ENCODE results near the gene MAEL.

MAEL gene

GRCh38 chr1:166981589-166981988, 7.5 kb upstream of the MAEL start:
- Histone ChIP-seq H3K4me1 (ENCODE audit: control insufficient read depth, low read length) (peaks cover 6% of the 10 kb centered on the region), H3K4me2 (ENCODE audit: low read length) (no peak overlapping the region)

DNA sequence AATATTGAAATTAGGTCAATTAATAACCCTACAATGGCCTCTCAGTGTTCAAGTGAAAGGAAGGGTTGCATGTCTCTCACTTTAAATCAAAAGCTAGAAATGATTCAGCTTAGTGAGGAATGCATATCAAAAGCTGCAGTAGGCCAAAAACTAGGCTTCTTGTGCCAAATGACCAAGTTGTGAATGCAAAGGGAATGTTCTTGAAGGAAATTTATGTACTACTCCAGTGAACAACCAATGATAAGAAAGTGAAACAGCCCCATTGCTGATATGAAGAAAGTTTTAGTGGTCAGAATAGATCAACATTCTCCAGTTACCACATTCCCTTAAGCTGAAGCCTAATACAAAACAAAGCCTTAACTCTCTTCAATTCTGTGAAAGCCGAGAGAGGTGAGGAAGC, 10.0 kb downstream of the MAEL start:
- Histone ChIP-seq H3K27ac (ENCODE audit: low read depth, low read length) (no peak overlapping the region), H3F3A (ENCODE audit: control insufficient read depth, insufficient read depth) (no peaks in the 10 kb centered on the region), H3K4me3 (ENCODE audit: low read length) (no peak overlapping the region), H3K27me3 (ENCODE audit: control insufficient read depth, low read length) (peaks cover 4% of the 10 kb centered on the region), H3K79me2 (ENCODE audit: control insufficient read depth, low read length) (no peaks in the 10 kb centered on the region), H3K9me2 (replicated peaks; ENCODE audit: control insufficient read depth, low read length) (no peaks in the 10 kb centered on the region), H3K9me3 (ENCODE audit: control insufficient read depth, insufficient read depth, low read length) (no peaks in the 10 kb centered on the region), H3K36me3 (ENCODE audit: control insufficient read depth, low read length) (no peaks in the 10 kb centered on the region), H3K4me2 (ENCODE audit: low read length) (no peak overlapping the region), H4K20me1 (ENCODE audit: control insufficient read depth, insufficient read depth, low read depth, low read length) (no peaks in the 10 kb centered on the region), H3K4me1 (ENCODE audit: control insufficient read depth, low read length) (no peaks in the 10 kb centered on the region)
- TF ChIP-seq, protein P1, sequence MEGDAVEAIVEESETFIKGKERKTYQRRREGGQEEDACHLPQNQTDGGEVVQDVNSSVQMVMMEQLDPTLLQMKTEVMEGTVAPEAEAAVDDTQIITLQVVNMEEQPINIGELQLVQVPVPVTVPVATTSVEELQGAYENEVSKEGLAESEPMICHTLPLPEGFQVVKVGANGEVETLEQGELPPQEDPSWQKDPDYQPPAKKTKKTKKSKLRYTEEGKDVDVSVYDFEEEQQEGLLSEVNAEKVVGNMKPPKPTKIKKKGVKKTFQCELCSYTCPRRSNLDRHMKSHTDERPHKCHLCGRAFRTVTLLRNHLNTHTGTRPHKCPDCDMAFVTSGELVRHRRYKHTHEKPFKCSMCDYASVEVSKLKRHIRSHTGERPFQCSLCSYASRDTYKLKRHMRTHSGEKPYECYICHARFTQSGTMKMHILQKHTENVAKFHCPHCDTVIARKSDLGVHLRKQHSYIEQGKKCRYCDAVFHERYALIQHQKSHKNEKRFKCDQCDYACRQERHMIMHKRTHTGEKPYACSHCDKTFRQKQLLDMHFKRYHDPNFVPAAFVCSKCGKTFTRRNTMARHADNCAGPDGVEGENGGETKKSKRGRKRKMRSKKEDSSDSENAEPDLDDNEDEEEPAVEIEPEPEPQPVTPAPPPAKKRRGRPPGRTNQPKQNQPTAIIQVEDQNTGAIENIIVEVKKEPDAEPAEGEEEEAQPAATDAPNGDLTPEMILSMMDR (IDR thresholded peaks at IDR 0.05; ENCODE audit: low read depth, low read length, poor library complexity, severe bottlenecking) = no peak
- TF ChIP-seq EZH2phosphoT487 (IDR thresholded peaks at IDR 0.05; ENCODE audit: borderline replicate concordance, low read length) = no peak

More at GRCh38 chr1:166981589-166981988, 7.5 kb upstream of the MAEL start:
- TF ChIP-seq, protein P1 (IDR thresholded peaks at IDR 0.05; ENCODE audit: low read depth, low read length, poor library complexity, severe bottlenecking) = no peak
- no peak for TF ChIP-seq EZH2phosphoT487 (IDR thresholded peaks at IDR 0.05; ENCODE audit: borderline replicate concordance, low read length)
- no peaks in the 10 kb centered on the region for H3K36me3 ChIP-seq (ENCODE audit: control insufficient read depth, low read length)
- no peak overlapping the region for H3K4me3 ChIP-seq (ENCODE audit: low read length)
- H3K79me2 ChIP-seq (ENCODE audit: control insufficient read depth, low read length) = no peaks in the 10 kb centered on the region
- H3K9me2 ChIP-seq (replicated peaks; ENCODE audit: control insufficient read depth, low read length) = no peaks in the 10 kb centered on the region
- H3F3A ChIP-seq (ENCODE audit: control insufficient read depth, insufficient read depth) = no peaks in the 10 kb centered on the region
- no peak overlapping the region for H3K27ac ChIP-seq (ENCODE audit: low read depth, low read length)
- no peaks in the 10 kb centered on the region for H4K20me1 ChIP-seq (ENCODE audit: control insufficient read depth, insufficient read depth, low read depth, low read length)
- no peaks in the 10 kb centered on the region for H3K9me3 ChIP-seq (ENCODE audit: control insufficient read depth, insufficient read depth, low read length)
- 0 out of 2 replicates have a peak, but pooled peaks cover 2% of the 10 kb centered on the region for H3K27me3 ChIP-seq (ENCODE audit: control insufficient read depth, low read length)

DNA sequence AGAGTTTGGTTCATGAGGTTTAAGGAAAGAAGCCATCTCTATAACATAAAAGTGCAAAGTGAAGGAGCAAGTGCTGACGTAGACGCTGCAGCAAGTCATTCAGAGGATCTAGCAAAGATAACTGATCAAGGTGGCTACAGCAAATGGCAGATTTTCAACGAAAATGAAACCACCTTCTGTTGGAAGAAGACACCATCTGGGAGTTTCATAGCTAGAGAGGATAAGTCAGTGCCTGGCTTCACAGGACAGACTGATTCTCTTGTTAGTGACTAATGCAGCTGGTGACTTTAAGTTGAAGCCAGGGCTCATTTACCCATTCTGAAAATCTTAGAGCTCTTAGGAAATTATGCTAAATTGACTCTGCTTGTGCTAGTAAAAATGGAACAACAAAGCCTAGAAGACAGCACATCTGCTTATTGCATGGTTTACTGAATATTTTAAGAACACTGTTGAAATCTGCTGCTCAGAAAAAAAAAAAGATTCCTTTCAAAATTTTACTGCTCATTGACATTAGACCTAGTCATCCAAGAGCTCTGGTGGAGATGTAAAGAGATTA, 10.5 kb downstream of the MAEL start:
- Histone ChIP-seq H3K27me3 (ENCODE audit: control insufficient read depth, low read length) (peaks cover 4% of the 10 kb centered on the region), H3K4me2 (ENCODE audit: low read length) (no peak overlapping the region), H3K4me1 (ENCODE audit: control insufficient read depth, low read length) (no peaks in the 10 kb centered on the region), H4K20me1 (ENCODE audit: control insufficient read depth, insufficient read depth, low read depth, low read length) (no peaks in the 10 kb centered on the region), H3K9me2 (replicated peaks; ENCODE audit: control insufficient read depth, low read length) (no peaks in the 10 kb centered on the region), H3K36me3 (ENCODE audit: control insufficient read depth, low read length) (no peaks in the 10 kb centered on the region), H3K4me3 (ENCODE audit: low read length) (no peak overlapping the region), H3K9me3 (ENCODE audit: control insufficient read depth, insufficient read depth, low read length) (no peaks in the 10 kb centered on the region), H3K27ac (ENCODE audit: low read depth, low read length) (no peak overlapping the region), H3K79me2 (ENCODE audit: control insufficient read depth, low read length) (no peaks in the 10 kb centered on the region), H3F3A (ENCODE audit: control insufficient read depth, insufficient read depth) (no peaks in the 10 kb centered on the region)
- no peak for TF ChIP-seq EZH2phosphoT487 (IDR thresholded peaks at IDR 0.05; ENCODE audit: borderline replicate concordance, low read length)
- TF ChIP-seq, protein P1 (IDR thresholded peaks at IDR 0.05; ENCODE audit: low read depth, low read length, poor library complexity, severe bottlenecking) = no peak
